ENCODE measurements around the gene SMAD6.

Gene SMAD6

DNA sequence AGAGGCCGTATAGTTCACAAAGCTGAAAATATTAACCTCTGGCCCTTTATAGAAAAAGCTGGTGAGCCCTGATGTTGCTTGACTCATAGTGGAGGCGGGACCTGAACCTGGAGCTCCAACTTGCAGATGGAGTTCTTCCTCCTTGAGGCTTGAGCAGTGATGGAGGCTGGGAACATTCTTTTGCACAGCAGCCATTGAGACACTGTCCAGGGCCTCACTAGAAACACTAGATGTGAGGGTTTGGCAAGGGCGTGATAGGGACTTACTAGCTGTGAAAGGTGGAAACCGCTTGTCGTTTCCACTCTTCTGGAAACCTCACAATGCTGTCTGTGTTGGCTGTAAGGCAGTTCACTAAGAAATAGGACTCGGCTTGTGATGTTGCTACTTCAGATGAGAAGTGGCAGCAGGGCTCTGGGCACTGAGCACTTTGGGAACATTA lies 12.5 kb downstream of the SMAD6 start:
- H3K4me3 ChIP-seq (ENCODE audit: low read depth, low read length) = no peak overlapping the region
- TF ChIP-seq, protein P1, sequence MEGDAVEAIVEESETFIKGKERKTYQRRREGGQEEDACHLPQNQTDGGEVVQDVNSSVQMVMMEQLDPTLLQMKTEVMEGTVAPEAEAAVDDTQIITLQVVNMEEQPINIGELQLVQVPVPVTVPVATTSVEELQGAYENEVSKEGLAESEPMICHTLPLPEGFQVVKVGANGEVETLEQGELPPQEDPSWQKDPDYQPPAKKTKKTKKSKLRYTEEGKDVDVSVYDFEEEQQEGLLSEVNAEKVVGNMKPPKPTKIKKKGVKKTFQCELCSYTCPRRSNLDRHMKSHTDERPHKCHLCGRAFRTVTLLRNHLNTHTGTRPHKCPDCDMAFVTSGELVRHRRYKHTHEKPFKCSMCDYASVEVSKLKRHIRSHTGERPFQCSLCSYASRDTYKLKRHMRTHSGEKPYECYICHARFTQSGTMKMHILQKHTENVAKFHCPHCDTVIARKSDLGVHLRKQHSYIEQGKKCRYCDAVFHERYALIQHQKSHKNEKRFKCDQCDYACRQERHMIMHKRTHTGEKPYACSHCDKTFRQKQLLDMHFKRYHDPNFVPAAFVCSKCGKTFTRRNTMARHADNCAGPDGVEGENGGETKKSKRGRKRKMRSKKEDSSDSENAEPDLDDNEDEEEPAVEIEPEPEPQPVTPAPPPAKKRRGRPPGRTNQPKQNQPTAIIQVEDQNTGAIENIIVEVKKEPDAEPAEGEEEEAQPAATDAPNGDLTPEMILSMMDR (IDR thresholded peaks at IDR 0.05; ENCODE audit: borderline replicate concordance, insufficient read depth, low read depth, low read length) = no peak

DNA sequence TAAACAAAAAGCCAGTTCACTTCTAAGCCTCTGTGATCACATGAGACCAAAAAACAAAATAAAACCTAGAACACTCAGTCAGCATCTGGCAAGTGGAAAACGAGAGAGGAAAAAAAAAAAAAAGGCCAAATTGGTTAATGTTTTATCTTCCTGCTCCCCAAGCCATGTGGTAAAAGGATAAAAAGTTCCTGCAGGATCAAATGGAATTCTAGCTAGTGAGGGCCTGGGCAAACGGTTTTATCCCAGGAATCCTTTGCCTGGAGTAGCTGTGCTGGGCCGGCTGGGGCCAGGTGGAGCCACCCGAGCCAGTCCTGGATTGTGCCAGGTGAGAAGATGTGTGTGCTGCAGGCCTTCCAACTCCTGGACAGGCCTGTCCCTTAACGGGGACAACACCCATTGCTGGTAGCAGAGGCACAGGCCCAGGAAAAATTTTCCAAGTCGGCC lies 13.2 kb downstream of the SMAD6 start:
- TF ChIP-seq, protein P1 (IDR thresholded peaks at IDR 0.05; ENCODE audit: borderline replicate concordance, insufficient read depth, low read depth, low read length) = no peak
- no peak overlapping the region for H3K4me3 ChIP-seq (ENCODE audit: low read depth, low read length)

DNA sequence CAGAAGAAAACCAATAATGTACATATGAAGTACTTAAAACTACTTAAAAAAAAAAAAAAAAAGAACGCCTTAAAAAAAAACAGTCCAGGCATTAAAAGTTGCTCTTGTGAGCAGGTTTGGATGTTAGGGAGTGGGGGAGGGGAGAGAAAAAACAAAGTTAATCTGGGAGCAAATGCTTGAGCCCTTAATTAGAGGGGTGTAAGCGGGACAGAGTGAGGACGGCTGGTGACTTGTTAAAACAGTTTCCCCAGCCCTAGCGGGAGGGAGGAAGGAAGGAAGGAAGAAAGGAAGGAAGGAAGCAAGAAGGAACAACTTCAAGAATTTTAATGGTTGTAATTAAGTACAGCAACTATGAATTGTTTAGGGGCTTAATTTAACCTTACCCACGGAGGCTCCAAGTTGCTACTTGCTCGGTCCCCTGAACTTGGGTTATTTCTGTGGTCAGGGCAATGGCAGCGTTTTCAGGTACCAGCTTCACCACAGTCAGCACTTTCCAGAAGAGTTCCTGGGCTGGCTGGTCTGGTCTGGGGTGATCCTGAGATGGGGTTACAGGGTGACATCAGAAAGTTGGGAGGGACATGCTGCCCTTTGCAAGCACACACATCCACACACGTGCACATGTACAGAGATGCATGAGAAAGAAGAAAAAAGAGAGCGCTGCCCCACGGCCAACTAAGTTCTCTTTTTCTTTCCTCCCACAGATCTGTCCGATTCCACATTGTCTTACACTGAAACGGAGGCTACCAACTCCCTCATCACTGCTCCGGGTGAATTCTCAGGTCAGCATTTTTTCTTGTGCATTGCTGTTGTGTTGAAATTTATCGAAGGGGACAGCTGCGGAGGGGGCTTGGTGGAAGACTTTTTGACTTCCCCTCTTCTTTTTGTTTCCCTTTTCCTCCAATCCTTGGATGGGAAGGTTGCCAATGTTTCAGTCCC lies 14.0 kb downstream of the SMAD6 start:
- H3K4me3 ChIP-seq (ENCODE audit: low read depth, low read length) = no peak overlapping the region
- TF ChIP-seq, protein P1 (IDR thresholded peaks at IDR 0.05; ENCODE audit: borderline replicate concordance, insufficient read depth, low read depth, low read length) = no peak

- H3K4me3 ChIP-seq (ENCODE audit: low read depth, low read length) = no peak overlapping the region
- TF ChIP-seq, protein P1 (IDR thresholded peaks at IDR 0.05; ENCODE audit: borderline replicate concordance, insufficient read depth, low read depth, low read length) = no peak
Observed at GRCh38 chr15:66716656-66717020, 14.6 kb downstream of the SMAD6 start.

DNA sequence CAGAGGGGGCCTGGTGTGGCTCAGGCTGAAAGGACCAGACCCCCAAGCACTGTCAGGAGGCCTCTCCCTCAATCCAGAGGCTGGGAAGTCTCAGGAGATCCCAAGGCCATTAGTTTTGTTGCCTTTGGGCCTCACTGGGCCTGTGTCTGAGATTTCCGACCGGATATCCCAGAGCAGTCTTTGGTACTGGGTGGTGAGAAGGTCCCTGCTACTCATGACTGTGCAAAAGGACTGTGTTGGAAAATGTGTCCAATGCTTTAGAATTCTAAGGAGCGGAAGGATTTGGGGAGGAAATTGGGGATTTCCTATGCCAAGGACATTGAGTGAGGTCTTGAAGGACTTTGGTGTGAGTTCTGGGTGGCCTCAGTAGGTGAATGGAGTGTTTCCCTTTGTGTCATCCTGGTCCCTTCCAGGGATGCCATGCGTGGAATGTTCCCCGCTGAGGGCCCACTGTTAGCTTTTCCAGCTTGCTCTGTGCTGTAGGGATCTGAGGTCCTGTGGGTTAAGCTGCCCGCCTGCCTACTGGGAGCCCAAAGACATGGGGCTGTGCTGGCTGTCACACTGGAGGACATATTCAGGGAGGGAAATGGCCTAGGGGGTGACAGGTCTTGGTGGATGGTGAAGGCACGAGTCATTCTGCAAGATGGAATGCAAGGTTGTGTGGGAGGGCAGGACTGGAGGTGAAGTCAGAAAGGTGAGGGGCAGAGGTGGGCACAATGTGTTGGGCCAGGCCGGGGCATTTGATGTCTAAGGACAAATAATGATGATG lies 16.4 kb downstream of the SMAD6 start:
- H3K4me3 ChIP-seq (ENCODE audit: low read depth, low read length) = no peak overlapping the region
- TF ChIP-seq, protein P1 (IDR thresholded peaks at IDR 0.05; ENCODE audit: borderline replicate concordance, insufficient read depth, low read depth, low read length) = no peak

DNA sequence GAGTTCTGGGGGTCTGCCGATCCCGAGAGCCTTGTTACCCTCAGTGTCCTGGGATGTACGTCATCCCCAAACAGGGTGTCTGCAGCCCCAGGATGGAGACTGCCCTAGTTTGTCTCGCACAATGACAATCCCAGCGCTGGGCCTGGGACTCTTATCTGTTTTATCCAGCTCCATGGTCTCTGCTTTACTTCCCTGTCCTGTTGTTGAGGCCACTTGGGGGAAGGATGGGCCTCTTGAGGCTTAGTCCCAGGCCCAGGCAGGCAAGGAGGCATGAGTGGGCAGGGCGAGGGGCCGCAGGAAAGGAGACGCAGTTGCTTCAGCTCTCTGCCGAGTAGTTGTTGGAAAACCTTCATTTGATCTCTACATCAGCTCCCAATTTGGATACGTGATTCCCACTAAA lies 17.4 kb downstream of the SMAD6 start:
- H3K4me3 ChIP-seq (ENCODE audit: low read depth, low read length) = no peak overlapping the region
- TF ChIP-seq, protein P1 (IDR thresholded peaks at IDR 0.05; ENCODE audit: borderline replicate concordance, insufficient read depth, low read depth, low read length) = no peak

Data from GM12875 (cell line).